GM18870 (cell line): ENCODE measurements around the gene ADAMTS14.
"Not testable (repeated sequence)": the region's sequence is repeated elsewhere in the genome, so short reads cannot be mapped to it uniquely, and the experiment has no call there.

Source experiments
- ATAC-seq: cut with Tn5 transposase; IDR thresholded peaks from one replicate; pipeline ENCODE4 v1.9.1; 2021; ENCODE audit warnings: moderate library complexity; ENCODE audit not compliant: unreplicated experiment

ADAMTS14 gene

GRCh38 chr10:70657041-70657440, 15.3 kb upstream of the ADAMTS14 start:
- no peak for ATAC-seq

GRCh38 chr10:70658582-70659136, 13.6 kb upstream of the ADAMTS14 start:
- no peak for ATAC-seq

- ATAC-seq = no peak
These were observed 13.0 kb upstream of the ADAMTS14 start for GRCh38 chr10:70659306-70659705.

GRCh38 chr10:70660722-70661121, 11.6 kb upstream of the ADAMTS14 start:
- ATAC-seq = no peak

- ATAC-seq = no peak
These were observed 10.5 kb upstream of the ADAMTS14 start for GRCh38 chr10:70661623-70662361.

GRCh38 chr10:70662362-70663220, 9.7 kb upstream of the ADAMTS14 start:
- no peak for ATAC-seq

- ATAC-seq = not testable (repeated sequence)
These were observed 8.6 kb upstream of the ADAMTS14 start for GRCh38 chr10:70663458-70664409.

GRCh38 chr10:70664702-70665195, 7.6 kb upstream of the ADAMTS14 start:
- no peak for ATAC-seq

GRCh38 chr10:70666960-70667798, 5.1 kb upstream of the ADAMTS14 start:
- no peak for ATAC-seq

GRCh38 chr10:70667818-70668217, 4.5 kb upstream of the ADAMTS14 start:
- ATAC-seq = not testable (repeated sequence)

- no peak for ATAC-seq
These were observed 3.8 kb upstream of the ADAMTS14 start for GRCh38 chr10:70668454-70668970.

GRCh38 chr10:70669015-70669414, 3.3 kb upstream of the ADAMTS14 start:
- ATAC-seq = no peak

- ATAC-seq = no peak
These were observed 2.5 kb upstream of the ADAMTS14 start for GRCh38 chr10:70669732-70670317.

GRCh38 chr10:70671619-70672164, 614 bp upstream of the ADAMTS14 start:
- ATAC-seq = no peak

GRCh38 chr10:70673043-70673928, 980 bp downstream of the ADAMTS14 start:
- ATAC-seq = no peak

- ATAC-seq = no peak
These were observed 1.7 kb downstream of the ADAMTS14 start for GRCh38 chr10:70673929-70674559.
